Measurements from ENCODE around the gene ZNF878. TPM values are rescaled to one million over a fixed set of nuclear protein-coding genes. Genes with fewer than 3 reads are reported as not detected.

ZNF878 gene
- total and polyA plus RNA-seq, 2 of the 13 experiments (the other 11 are each of a cell fraction or from before 2014, with no cell fraction given): 0.46 to 5.2 TPM

DNA sequence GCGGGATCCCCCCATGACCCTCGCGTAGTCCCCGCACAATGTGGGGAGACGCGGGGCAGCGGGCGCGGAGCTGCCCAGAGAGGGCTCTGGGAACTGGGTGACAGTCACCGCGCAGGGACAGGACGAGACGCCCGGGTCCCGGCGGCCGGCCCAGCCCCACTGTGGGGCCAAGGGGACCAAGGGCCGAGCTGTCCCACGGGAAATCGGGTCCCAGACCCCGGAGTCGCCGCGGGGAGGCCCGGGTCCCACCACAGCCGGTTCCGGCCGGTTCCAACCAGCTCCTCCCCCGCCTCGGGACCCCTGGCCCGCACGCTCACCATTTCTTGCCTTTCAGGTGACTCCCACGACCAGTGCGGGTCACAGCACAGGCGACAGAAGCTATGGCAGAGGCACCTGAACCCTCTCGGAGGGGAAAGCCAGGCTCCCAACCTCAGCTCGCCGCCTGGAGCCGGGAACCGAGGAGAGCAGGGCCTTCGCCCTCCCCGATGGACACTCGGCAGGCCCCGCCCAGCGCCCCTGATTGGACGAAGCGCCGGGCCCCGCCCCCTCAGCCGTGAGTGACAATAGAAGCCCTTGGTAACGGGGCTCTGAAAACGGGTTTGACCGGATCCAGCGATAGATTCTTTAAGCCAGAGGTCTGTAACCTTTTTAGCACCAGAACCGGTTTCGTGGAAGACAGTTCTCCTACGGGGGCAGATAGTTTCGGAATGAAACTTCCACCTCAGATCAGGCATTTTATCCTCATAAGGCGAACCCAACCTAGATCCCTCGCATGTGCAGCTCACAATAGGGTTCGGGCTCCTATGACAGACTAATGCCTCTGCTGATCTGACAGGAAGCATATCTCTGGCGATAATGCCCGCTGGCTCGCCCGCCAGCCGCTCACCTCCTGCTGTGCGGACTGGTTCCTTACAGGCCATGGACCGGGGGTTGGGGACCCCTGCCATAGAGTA, 17.3 kb downstream of the ZNF878 start, which contains the start of gene ZNF433 (continued):
- TF ChIP-seq, protein P1, sequence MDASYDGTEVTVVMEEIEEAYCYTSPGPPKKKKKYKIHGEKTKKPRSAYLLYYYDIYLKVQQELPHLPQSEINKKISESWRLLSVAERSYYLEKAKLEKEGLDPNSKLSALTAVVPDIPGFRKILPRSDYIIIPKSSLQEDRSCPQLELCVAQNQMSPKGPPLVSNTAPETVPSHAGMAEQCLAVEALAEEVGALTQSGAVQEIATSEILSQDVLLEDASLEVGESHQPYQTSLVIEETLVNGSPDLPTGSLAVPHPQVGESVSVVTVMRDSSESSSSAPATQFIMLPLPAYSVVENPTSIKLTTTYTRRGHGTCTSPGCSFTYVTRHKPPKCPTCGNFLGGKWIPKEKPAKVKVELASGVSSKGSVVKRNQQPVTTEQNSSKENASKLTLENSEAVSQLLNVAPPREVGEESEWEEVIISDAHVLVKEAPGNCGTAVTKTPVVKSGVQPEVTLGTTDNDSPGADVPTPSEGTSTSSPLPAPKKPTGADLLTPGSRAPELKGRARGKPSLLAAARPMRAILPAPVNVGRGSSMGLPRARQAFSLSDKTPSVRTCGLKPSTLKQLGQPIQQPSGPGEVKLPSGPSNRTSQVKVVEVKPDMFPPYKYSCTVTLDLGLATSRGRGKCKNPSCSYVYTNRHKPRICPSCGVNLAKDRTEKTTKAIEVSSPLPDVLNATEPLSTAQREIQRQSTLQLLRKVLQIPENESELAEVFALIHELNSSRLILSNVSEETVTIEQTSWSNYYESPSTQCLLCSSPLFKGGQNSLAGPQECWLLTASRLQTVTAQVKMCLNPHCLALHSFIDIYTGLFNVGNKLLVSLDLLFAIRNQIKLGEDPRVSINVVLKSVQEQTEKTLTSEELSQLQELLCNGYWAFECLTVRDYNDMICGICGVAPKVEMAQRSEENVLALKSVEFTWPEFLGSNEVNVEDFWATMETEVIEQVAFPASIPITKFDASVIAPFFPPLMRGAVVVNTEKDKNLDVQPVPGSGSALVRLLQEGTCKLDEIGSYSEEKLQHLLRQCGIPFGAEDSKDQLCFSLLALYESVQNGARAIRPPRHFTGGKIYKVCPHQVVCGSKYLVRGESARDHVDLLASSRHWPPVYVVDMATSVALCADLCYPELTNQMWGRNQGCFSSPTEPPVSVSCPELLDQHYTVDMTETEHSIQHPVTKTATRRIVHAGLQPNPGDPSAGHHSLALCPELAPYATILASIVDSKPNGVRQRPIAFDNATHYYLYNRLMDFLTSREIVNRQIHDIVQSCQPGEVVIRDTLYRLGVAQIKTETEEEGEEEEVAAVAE (CRISPR knock-in tag; IDR thresholded peaks at IDR 0.05; ENCODE audit: borderline replicate concordance): no peak
- TF ChIP-seq TAF1 (CRISPR knock-in tag; IDR thresholded peaks at IDR 0.05) (peak; percentile 69; the same call in 1 of the 2 replicates), KAT8 (CRISPR knock-in tag; IDR thresholded peaks at IDR 0.05) (peak; percentile 33; the same call in 1 of the 2 replicates), ERF (CRISPR knock-in tag; IDR thresholded peaks at IDR 0.05) (peak; percentile 19; the same call in 1 of the 2 replicates), XRCC5 (optimal IDR thresholded peaks at IDR 0.05; ENCODE audit: low read length) (peak; percentile 42), HCFC1 (IDR thresholded peaks at IDR 0.05; ENCODE audit: low read depth, low read length) (no peak), ATF7-NPFF (CRISPR knock-in tag; IDR thresholded peaks at IDR 0.05; ENCODE audit: low read depth) (no peak), ZNF780A (CRISPR knock-in tag; IDR thresholded peaks at IDR 0.05) (peak; percentile 80; the same call in 1 of the 2 replicates), ARNT2 (CRISPR knock-in tag; IDR thresholded peaks at IDR 0.05; ENCODE audit: low read depth) (0 out of 2 replicates have a peak, but pooled peaks have one; percentile 42), ZNF660 (CRISPR knock-in tag; IDR thresholded peaks at IDR 0.05; ENCODE audit: borderline replicate concordance, low read depth) (no peak), NKX3-1 (CRISPR knock-in tag; IDR thresholded peaks at IDR 0.05) (peak; percentile 30; the same call in 1 of the 2 replicates), TGIF2 (CRISPR knock-in tag; IDR thresholded peaks at IDR 0.05) (peak; percentile 59; the same call in 1 of the 2 replicates)
- TF ChIP-seq, protein P2, sequence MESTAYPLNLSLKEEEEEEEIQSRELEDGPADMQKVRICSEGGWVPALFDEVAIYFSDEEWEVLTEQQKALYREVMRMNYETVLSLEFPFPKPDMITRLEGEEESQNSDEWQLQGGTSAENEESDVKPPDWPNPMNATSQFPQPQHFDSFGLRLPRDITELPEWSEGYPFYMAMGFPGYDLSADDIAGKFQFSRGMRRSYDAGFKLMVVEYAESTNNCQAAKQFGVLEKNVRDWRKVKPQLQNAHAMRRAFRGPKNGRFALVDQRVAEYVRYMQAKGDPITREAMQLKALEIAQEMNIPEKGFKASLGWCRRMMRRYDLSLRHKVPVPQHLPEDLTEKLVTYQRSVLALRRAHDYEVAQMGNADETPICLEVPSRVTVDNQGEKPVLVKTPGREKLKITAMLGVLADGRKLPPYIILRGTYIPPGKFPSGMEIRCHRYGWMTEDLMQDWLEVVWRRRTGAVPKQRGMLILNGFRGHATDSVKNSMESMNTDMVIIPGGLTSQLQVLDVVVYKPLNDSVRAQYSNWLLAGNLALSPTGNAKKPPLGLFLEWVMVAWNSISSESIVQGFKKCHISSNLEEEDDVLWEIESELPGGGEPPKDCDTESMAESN (CRISPR knock-in tag; conservative IDR thresholded peaks at IDR 0.05): peak; percentile 65; the same call in 1 of the 2 replicates
- TF ChIP-seq, protein P3, sequence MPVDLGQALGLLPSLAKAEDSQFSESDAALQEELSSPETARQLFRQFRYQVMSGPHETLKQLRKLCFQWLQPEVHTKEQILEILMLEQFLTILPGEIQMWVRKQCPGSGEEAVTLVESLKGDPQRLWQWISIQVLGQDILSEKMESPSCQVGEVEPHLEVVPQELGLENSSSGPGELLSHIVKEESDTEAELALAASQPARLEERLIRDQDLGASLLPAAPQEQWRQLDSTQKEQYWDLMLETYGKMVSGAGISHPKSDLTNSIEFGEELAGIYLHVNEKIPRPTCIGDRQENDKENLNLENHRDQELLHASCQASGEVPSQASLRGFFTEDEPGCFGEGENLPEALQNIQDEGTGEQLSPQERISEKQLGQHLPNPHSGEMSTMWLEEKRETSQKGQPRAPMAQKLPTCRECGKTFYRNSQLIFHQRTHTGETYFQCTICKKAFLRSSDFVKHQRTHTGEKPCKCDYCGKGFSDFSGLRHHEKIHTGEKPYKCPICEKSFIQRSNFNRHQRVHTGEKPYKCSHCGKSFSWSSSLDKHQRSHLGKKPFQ (CRISPR knock-in tag; IDR thresholded peaks at IDR 0.05; ENCODE audit: insufficient replicate concordance): no peak
- TF ChIP-seq, protein P4, sequence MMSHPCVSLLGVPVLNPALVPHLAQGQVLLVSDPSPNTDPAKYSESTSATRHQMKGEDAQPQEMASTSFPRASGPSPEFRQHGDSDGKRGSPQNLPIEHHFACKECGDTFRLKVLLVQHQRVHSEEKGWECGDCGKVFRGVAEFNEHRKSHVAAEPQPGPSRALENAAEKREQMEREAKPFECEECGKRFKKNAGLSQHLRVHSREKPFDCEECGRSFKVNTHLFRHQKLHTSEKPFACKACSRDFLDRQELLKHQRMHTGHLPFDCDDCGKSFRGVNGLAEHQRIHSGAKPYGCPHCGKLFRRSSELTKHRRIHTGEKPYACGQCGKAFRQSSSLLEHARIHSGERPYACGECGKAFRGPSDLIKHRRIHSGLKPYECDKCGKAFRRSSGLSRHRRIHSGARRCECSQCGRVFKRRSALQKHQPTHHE (CRISPR knock-in tag; IDR thresholded peaks at IDR 0.05; ENCODE audit: borderline replicate concordance): 0 out of 2 replicates have a peak, but pooled peaks have one; percentile 47
- TF ChIP-seq, protein P5, sequence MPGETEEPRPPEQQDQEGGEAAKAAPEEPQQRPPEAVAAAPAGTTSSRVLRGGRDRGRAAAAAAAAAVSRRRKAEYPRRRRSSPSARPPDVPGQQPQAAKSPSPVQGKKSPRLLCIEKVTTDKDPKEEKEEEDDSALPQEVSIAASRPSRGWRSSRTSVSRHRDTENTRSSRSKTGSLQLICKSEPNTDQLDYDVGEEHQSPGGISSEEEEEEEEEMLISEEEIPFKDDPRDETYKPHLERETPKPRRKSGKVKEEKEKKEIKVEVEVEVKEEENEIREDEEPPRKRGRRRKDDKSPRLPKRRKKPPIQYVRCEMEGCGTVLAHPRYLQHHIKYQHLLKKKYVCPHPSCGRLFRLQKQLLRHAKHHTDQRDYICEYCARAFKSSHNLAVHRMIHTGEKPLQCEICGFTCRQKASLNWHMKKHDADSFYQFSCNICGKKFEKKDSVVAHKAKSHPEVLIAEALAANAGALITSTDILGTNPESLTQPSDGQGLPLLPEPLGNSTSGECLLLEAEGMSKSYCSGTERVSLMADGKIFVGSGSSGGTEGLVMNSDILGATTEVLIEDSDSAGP (CRISPR knock-in tag; IDR thresholded peaks at IDR 0.05; ENCODE audit: borderline replicate concordance): peak; percentile 77; the same call in 1 of the 2 replicates
